HG02623 (cell line): ENCODE data around the gene LYPD8.
"Not testable (repeated sequence)": the region's sequence is repeated elsewhere in the genome, so short reads cannot be mapped to it uniquely, and the experiment has no call there.

Experiments
- ATAC-seq: cut with Tn5 transposase; IDR thresholded peaks from one replicate; pipeline ENCODE4 v1.9.1; 2021; ENCODE audit warnings: moderate library complexity; ENCODE audit not compliant: unreplicated experiment

LYPD8 gene

DNA sequence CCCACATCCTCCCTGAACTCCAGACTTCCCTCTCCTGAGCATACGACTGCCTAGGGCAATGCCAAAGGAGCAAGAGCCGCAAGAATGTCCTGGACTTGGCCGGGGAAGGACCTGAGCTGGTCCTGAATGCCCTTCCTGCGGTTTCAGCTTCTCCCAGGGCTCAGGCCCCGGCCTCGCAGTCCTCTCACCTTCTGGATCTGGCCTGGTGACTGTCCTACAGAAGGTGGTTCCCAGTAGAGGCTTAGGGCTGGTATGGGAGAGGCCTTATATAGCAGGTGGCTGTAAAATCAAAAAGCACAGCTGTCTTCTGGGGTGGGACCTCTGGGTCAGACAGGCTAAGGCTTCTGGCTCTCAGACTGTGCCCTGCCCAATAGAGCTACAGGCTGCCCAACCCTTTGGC is at the start of gene LYPD8:
TSS of gene LYPD8 (minus strand) at position 243 of the 400 bp plus-strand sequence. CDS start 4,678 bp downstream, outside the sequence.
- ATAC-seq, result no peak

DNA sequence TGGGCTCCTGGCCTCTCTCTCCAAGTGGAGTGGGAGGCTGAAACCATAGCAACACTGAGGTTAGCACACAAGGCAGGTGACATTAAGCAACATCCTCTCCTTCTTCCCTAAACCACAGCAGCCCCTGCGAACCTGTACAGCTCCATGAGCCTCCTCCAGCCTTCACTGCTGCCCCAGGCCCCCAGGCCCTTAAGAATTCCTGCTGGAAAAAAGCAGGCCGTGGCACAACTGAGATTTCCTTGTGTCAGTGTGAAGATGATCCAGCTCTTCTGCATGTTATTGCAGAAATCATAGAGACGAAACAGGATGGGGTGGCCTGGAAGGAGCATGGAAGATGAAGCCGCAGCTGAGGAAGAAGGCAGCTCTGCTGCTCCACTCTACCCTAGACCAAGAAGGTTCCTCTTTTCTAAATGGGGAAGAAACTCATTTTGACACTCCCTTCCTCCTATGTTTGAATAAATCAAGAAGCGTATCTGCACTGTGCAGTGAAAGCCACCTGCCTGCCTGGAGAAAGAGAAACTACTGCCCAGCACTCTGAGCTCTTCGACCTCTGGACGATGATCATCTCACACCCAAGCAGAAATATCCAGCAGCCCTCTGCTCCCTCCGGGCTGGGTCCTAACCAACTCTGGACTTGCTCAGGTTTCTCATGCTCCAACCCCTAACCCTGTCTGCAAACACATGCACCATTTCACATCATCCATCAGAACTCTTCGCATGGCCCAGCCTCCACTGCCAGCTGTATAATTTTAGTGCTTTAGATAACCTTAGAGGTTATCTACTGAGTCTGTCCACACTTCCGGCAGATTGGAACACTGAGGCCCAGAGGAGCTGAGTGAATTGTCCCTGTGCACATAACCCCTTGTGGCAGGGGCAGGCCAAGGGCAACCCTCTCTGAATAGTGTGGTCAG is 49.5 kb upstream of the LYPD8 start:
- peak; percentile 88 for ATAC-seq

- ATAC-seq, result not testable (repeated sequence)
These were observed 47.9 kb upstream of the LYPD8 start for GRCh38 chr1:248803501-248803900.

GRCh38 chr1:248802454-248802853 is 46.9 kb upstream of the LYPD8 start:
- ATAC-seq, result no peak

GRCh38 chr1:248800459-248800858 is 44.9 kb upstream of the LYPD8 start:
- no peak for ATAC-seq

- no peak for ATAC-seq
These were observed 43.2 kb upstream of the LYPD8 start for GRCh38 chr1:248798791-248799190.

GRCh38 chr1:248794663-248795062 is 39.1 kb upstream of the LYPD8 start:
- not testable (repeated sequence) for ATAC-seq

DNA sequence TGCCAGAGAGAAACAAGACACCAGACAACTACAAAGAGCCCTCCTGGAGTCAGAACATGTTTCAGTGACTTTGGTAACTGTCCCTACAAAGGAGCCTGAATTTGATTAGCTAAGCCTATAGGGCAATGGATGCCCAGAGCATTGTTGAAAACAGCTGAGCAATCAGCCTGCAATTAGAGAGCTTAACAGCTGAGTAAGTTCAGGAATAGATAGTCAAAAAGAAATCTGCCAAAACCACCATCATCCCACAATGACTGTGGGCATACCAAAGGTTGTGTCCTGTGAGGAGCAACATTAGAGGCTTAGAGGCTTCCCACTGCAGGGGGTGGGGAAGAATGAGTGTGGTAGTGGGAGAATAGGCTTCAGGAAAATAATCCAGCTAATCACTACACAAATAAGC is 38.0 kb upstream of the LYPD8 start:
- ATAC-seq, result peak; percentile 90

DNA sequence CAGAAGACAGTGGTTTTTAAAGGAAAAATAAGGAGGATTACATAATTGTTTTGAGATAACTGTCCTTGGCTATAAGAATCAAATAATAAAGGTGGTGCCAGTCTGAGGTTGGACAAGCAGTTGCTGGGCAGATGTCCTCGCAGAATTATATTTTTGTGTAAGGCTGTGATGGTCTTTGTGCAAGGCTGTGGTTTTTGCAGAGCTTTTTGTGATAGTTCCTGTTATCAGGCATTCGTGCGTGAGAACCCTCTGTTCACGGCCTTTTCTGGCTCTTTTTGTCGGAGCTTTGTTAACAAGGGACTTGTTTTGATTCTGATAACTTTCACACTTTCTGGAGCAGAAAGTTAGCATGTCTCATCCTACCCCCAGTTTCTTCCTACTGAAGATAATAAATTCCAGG is 36.8 kb upstream of the LYPD8 start:
- ATAC-seq, result peak; percentile 43

GRCh38 chr1:248791010-248791409 is 35.5 kb upstream of the LYPD8 start:
- no peak for ATAC-seq

DNA sequence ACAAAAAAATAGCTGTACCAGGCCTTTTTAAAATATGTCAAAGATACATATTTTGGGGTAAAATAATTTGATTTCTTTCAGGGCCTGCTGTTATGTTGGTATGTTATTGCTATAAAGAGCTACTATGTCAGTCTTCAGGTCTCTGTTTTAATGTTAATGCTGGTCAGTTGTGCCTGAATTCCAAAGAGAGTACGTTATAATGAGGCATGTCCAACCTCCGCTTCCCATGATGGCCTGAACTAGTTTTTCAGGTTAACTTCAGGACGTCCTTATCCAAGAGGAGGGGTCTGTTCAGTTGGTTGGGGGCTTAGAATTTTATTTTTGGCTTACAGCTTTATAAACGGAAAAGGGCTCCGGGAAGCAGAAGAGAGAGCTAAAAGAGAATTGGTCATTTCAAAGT is 34.9 kb upstream of the LYPD8 start:
- no peak for ATAC-seq

DNA sequence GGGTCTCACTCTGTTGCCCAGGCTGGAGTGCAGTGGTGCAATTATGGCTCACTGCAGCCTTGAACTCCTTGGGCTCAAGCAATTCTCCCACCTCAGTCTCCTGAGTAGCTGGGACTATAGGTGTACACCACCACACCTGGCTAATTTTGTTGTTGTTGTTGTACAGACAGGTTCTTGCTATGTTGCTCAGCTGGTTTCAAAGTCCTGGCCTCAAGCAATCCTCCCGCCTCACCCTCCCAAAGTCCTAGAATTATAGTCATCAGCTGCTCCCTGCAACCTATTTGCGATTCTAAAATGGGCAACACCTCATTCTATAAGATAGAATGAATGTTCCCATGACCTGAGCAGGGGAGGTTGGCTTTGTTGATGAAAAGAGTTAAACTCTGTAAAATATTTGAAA is 33.8 kb upstream of the LYPD8 start:
- ATAC-seq, result not testable (repeated sequence)

DNA sequence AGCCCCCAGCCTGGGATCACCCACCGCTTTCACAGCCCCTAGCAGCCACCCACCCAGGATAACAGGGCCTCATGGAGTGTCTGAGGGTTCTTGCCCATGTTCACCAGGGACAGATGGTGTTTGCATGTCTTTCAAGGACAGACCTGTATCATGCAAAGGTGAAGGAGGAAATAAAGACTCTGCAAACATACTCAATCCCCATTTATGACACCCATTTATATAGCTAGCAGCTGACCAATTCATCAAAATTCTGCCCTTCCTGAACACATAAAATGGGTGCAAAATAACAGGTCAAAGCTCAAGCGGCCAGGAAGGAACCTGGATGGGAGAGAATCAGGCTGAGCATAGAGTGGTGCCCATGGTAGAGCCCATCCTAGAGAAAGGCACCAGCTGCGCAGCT is 32.8 kb upstream of the LYPD8 start:
- ATAC-seq, result no peak

GRCh38 chr1:248787430-248787829 is 31.9 kb upstream of the LYPD8 start:
- no peak for ATAC-seq

DNA sequence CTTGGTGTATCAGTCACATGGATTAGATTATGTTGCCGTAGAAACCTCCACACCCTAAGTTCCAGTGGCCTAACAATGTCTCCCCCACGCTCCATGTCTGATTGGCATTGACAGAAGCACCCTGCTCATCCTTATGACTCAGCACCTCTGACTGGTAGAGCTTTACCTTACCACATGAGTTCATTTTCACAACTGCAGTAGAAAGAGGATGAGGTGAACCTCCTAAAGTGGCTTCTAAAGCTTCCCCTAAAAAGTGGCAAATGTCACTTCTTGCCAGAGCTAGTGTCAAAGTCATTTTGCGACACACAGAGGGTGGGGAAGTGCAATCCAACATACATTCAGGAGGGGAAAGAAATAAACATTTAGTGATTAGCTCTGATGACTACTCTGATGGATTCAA is 30.6 kb upstream of the LYPD8 start:
- peak; percentile 45 for ATAC-seq

GRCh38 chr1:248783367-248783766 is 27.8 kb upstream of the LYPD8 start:
- no peak for ATAC-seq

DNA sequence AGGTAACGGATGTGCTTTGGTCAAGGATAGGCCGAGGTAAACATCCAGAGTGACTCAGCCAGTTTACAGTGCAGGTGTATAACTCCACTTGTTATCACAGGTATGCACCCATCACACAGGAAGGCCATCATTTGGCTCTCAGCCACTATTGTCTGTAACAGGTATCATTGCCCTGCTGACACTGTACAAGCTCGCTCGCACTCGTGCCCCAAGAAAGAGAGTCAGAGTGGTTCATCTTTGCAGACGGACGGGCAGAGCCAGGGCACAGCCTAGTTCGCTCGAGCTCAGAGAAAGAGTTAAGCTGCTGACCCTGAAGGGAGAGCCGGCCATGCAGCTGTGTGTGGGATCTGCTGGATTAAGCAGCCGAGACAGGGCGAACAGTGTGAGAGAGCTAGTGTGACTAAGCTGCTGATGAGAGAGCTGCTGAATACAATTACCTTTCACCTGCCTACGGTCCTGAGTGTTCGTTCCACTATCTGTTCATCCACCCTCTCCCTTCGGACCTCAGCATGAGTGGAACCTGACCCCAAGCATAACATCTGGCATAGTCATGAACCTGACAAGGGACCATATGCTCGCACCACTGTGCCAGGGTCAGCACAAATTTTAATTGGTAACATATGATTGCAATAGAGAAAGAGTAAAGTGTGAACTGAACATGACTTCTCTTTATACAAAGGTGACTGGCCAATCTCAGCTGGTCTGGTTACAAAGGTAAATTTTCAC is 27.0 kb upstream of the LYPD8 start:
- no peak for ATAC-seq

DNA sequence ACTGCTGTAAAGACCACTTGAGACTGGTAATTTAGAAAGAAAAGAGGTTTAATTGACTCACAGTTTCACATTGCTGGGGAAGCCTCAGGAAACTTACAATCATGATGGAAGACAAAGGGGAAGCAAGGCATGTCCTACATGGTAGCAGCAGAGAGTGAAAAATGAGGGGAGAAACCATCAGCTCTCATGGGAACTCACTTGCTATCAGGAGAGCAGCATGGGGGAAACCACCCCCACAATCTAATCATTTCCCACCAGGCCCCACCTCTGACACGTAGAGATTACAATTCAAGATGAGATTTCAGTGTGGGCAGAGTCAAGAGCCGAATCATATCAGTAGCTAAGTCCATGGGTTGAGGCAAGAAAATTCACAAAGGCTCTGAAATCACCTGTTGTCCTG is 23.8 kb upstream of the LYPD8 start:
- no peak for ATAC-seq

DNA sequence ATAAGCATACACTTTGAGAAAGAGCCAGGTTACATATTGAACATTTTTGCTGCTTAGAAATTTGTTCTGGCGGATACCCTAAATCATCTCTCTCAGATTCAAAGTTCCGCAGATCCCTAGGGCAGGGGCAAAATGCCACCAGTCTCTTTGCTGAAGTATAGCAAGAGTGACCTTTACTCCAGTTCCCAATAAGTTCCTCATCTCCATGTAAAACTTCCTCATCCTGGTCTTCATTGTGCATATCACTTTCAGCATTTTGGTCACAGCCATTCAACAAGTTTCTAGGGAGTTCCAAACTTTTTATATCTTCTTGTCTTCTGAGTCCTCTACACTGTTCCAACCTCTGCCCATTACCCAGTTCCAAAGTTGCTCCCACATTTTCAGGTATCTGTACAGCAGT is 23.3 kb upstream of the LYPD8 start:
- no peak for ATAC-seq

GRCh38 chr1:248776991-248777390 is 21.4 kb upstream of the LYPD8 start:
- no peak for ATAC-seq

DNA sequence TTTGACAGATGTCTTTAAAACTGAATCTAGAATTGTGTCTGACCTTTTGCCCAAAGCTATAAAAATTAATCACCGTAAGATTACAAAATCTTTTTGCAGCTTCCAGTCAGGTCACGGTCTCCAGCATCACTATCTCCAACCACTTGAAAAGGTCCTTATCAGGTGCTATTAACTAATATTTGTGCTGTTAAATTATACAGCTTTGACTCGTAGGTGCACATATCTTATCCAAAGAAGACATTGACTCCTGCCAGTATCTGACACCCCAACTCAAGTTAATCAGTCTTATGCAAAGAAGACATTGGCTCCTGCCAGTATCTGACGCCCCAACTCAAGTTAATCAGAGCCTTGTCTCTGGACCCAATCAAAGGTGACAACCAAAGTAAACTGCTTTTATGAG is 19.9 kb upstream of the LYPD8 start:
- no peak for ATAC-seq

- ATAC-seq, result no peak
These were observed 4.1 kb upstream of the LYPD8 start for GRCh38 chr1:248759644-248760043.
